Fibroblast of lung (primary cell): ENCODE results near the gene SLC7A6. TPM values are rescaled to one million over a fixed set of nuclear protein-coding genes. Genes with fewer than 3 reads are reported as not detected.

Experiments
- DNase-seq, 2 donors: peaks; one replicate each; pipeline versions ENCODE4 v3.0.0 to v3.0.0-alpha.2; 2010; ENCODE audit warnings: low read depth in 2 of 2
- H2AFZ ChIP-seq: 2 replicates; pipeline ENCODE4 v1.5.1; 2012; ENCODE audit warnings: low read length, control low read depth, inconsistent platforms
- H3K27ac ChIP-seq: 2 replicates; pipeline ENCODE4 v1.5.1; 2011; ENCODE audit warnings: low read length, control low read depth; ENCODE audit not compliant: insufficient read depth
- H3K27me3 ChIP-seq: 2 replicates; pipeline ENCODE4 v1.5.1; 2011; ENCODE audit warnings: mild to moderate bottlenecking, low read length; ENCODE audit not compliant: control insufficient read depth, insufficient read depth
- H3K36me3 ChIP-seq: 2 replicates; pipeline ENCODE4 v1.5.1; 2011; ENCODE audit warnings: low read length; ENCODE audit not compliant: control insufficient read depth, insufficient read depth
- H3K4me1 ChIP-seq: 2 replicates; pipeline ENCODE4 v1.5.1; 2011; ENCODE audit warnings: low read length; ENCODE audit not compliant: control insufficient read depth, insufficient read depth; ENCODE audit errors: extremely low read depth
- H3K4me2 ChIP-seq: 2 replicates; pipeline ENCODE4 v1.5.1; 2011; ENCODE audit warnings: low read length, control low read depth; ENCODE audit not compliant: insufficient read depth; ENCODE audit errors: extremely low read depth
- H3K4me3 ChIP-seq, 4 experiments: fragments of 200-600 bp in 1 of 4; sonication (generic) in 1 of 4; replicated peaks in 1 of 4; 2 replicates each; pipeline ENCODE4 v1.5.1; 2011 to 2016; ENCODE audit warnings: low read length in 4 of 4, low read depth in 3 of 4, mild to moderate bottlenecking in 3 of 4, control low read depth in 2 of 4, inconsistent platforms in 1 of 4, mixed read lengths in 1 of 4; ENCODE audit not compliant: insufficient read depth in 1 of 4; ENCODE audit errors: control extremely low read depth in 1 of 4
- H3K79me2 ChIP-seq: 2 replicates; pipeline ENCODE4 v1.5.1; 2012; ENCODE audit warnings: mild to moderate bottlenecking, low read length, inconsistent platforms; ENCODE audit not compliant: control insufficient read depth, insufficient read depth
- H3K9ac ChIP-seq: 2 replicates; pipeline ENCODE4 v1.5.1; 2011; ENCODE audit warnings: mild to moderate bottlenecking, low read length, control low read depth; ENCODE audit not compliant: insufficient read depth
- H3K9me3 ChIP-seq: 2 replicates; pipeline ENCODE4 v1.5.1; 2012; ENCODE audit warnings: low read depth, low read length; ENCODE audit not compliant: control insufficient read depth, insufficient read depth
- H4K20me1 ChIP-seq: 2 replicates; pipeline ENCODE4 v1.5.1; 2011; ENCODE audit warnings: low read length; ENCODE audit not compliant: control insufficient read depth, insufficient read depth; ENCODE audit errors: extremely low read depth
- EZH2 ChIP-seq: IDR thresholded peaks from 2 replicates; pipeline ENCODE4 v1.5.1; 2012; ENCODE audit warnings: low read length, control low read depth, mild to moderate bottlenecking; ENCODE audit errors: missing control alignments
- polyA plus RNA-seq, 2 donors: library from polyadenylated mRNA; depleted of rRNA in 1 of 2; stranded (reverse) in 1 of 2; unstranded in 1 of 2; fragments of >200 nt; gene quantifications; 2 replicates each; pipeline ENCODE4 v1.2.1, GENCODE V29; 2011 to 2012; ENCODE audit warnings: missing spikeins in 1 of 2
- total RNA-seq: library from RNA; depleted of rRNA; stranded (reverse); fragments of >200 nt; gene quantifications from 2 replicates; pipeline ENCODE4 v1.2.1, GENCODE V29; 2014
- TF ChIP-seq, protein P1 (sequence below), 2 donors: IDR thresholded peaks in 1 of 2; conservative IDR thresholded peaks in 1 of 2; 1 replicate in 1 of 2; 2 replicates in 1 of 2; pipeline ENCODE4 v1.5.1; 2011 to 2012; ENCODE audit warnings: low read length in 2 of 2, control low read depth in 1 of 2, inconsistent platforms in 1 of 2, low read depth in 1 of 2, mild to moderate bottlenecking in 1 of 2

The SLC7A6 gene
- total and polyA plus RNA-seq, 2 donors (not counting 1 experiment from before 2014, with no cell fraction given) = 11.9 to 19.0 TPM

DNA sequence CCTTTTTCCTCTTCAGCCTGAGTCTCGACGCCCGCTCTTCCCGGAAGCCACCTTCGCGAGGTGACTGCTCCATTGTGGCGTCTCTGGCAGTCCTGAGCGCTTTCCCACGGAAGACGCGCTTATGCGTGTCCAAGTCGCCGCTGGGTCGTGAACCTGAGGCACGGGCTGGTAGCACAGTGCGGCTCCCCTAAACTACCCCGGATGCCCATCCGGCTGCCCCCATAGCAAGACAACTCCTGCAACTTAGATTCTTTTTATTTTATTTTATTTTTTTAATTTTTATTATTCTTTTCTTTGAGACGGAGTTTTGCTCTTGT is 26.3 kb upstream of the SLC7A6 start:
- TF ChIP-seq, protein P1, sequence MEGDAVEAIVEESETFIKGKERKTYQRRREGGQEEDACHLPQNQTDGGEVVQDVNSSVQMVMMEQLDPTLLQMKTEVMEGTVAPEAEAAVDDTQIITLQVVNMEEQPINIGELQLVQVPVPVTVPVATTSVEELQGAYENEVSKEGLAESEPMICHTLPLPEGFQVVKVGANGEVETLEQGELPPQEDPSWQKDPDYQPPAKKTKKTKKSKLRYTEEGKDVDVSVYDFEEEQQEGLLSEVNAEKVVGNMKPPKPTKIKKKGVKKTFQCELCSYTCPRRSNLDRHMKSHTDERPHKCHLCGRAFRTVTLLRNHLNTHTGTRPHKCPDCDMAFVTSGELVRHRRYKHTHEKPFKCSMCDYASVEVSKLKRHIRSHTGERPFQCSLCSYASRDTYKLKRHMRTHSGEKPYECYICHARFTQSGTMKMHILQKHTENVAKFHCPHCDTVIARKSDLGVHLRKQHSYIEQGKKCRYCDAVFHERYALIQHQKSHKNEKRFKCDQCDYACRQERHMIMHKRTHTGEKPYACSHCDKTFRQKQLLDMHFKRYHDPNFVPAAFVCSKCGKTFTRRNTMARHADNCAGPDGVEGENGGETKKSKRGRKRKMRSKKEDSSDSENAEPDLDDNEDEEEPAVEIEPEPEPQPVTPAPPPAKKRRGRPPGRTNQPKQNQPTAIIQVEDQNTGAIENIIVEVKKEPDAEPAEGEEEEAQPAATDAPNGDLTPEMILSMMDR (conservative IDR thresholded peaks at IDR 0.05 in 1 of 2, IDR thresholded peaks at IDR 0.05 in 1 of 2; ENCODE audit: low read depth in 1 of 2, low read length in 2 of 2) = no peak
- TF ChIP-seq EZH2 = no peak
- H3K79me2 ChIP-seq = no peaks in the 10 kb centered on the region
- no peaks in the 10 kb centered on the region for H3K27me3 ChIP-seq
- no peaks in the 10 kb centered on the region for H4K20me1 ChIP-seq
- H3K27ac ChIP-seq = peak overlapping the region; percentile 96
- H3K36me3 ChIP-seq = no peaks in the 10 kb centered on the region
- peak overlapping the region; percentile 95 for H2AFZ ChIP-seq
- no peak for DNase-seq
- peaks cover 9% of the 10 kb centered on the region for H3K4me1 ChIP-seq
- peak overlapping the region; percentile 52 to 69 (median 61) for H3K4me3 ChIP-seq
- H3K4me2 ChIP-seq = peak overlapping the region; percentile 88
- H3K9ac ChIP-seq = peak overlapping the region; percentile 73
- no peaks in the 10 kb centered on the region for H3K9me3 ChIP-seq

DNA sequence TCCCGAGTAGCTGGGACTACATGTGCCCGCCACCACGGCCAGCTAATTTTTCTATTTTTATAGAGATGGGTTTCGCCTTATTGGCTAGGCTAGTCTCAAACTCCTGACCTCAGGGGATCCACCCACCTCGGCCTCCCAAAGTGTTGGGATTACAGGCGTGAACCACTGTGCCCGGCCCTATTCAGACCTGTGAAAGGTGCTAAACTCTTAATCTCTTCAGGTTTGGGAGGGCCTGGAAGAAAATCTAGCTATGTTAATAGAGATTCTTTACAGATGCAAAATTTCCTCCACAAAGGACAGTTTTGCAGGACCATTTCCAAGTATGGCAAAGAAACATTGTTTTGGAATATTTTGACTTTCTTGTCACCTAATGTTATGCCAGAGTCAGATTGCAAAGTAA is 22.2 kb upstream of the SLC7A6 start:
- Histone ChIP-seq H3K79me2 (peaks cover 8% of the 10 kb centered on the region), H3K4me3 (no peak overlapping the region), H2AFZ (no peak overlapping the region), H3K9me3 (no peaks in the 10 kb centered on the region), H4K20me1 (no peaks in the 10 kb centered on the region), H3K9ac (no peak overlapping the region), H3K4me2 (no peak overlapping the region), H3K4me1 (peaks cover 8% of the 10 kb centered on the region), H3K27me3 (no peaks in the 10 kb centered on the region), H3K36me3 (no peaks in the 10 kb centered on the region), H3K27ac (no peak overlapping the region)
- TF ChIP-seq, protein P1 (conservative IDR thresholded peaks at IDR 0.05 in 1 of 2, IDR thresholded peaks at IDR 0.05 in 1 of 2; ENCODE audit: low read depth in 1 of 2, low read length in 2 of 2) = no peak
- no peak for DNase-seq

DNA sequence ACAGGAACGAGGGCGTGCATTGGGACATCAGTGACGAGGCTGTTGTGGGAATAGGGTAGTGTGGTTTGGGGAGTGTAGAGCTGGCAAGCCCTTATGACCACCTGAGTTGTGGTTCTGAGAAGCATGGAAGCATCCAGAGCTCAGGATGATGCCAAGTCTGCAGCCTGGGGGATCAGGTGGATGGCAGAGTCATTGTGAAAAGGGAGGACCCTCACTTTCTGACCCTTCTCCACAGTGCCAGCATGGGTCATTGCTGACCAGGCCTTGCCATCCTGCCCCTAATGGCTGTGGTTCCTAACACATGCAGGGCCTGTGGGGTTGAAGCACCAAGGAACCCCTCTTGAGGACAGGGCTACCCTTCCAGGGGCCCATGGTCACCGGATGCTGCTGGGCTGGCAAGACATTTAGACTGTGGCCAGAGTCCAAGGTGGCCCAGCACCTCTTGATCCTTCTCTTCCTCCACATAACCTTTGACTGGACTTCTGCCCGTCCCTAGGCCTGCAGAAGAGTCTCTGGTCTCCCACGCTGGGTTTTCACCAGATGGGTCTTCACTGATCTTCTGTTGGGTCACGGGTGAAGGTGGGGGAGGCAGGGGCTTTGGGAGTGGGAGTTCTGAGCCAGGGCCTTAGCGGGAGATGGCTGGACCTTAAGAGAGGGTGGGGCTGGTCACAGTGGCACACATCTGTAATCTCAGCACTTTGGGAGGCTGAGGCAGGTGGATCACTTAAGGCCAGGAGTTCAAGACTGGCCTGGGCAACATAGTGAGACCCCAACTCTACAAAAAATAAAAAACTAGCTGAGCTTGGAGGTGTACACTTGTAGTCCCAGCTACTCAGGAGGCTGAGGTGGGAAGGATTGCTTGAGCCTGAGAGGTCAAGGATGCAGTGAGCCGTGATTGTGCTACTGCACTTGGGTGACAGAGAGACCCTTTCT is 21.1 kb upstream of the SLC7A6 start:
- TF ChIP-seq, protein P1 (conservative IDR thresholded peaks at IDR 0.05 in 1 of 2, IDR thresholded peaks at IDR 0.05 in 1 of 2; ENCODE audit: low read depth in 1 of 2, low read length in 2 of 2) = no peak
- TF ChIP-seq EZH2 = no peak
- Histone ChIP-seq H3K4me3 (no peak overlapping the region), H4K20me1 (no peaks in the 10 kb centered on the region), H3K9me3 (no peaks in the 10 kb centered on the region), H3K27me3 (no peaks in the 10 kb centered on the region), H3K4me1 (peaks cover 7% of the 10 kb centered on the region), H3K4me2 (no peak overlapping the region), H2AFZ (no peak overlapping the region), H3K9ac (no peak overlapping the region), H3K79me2 (peaks cover 8% of the 10 kb centered on the region), H3K27ac (no peak overlapping the region), H3K36me3 (no peaks in the 10 kb centered on the region)
- no peak for DNase-seq
